D721Med (cell line): Measurements from ENCODE around the gene PRRX1.

Source experiments
- DNase-seq: peaks from one replicate; pipeline ENCODE4 v3.0.0; 2011; ENCODE audit warnings: low spot score; ENCODE audit not compliant: insufficient read length
- FAIRE-seq: peaks from 2 replicates; lab custom pipeline; 2011; peaks lifted over from hg19 to GRCh38; lab: Jason Lieb, UNC
- TF ChIP-seq, protein P1 (sequence below): IDR thresholded peaks from 2 replicates; pipeline ENCODE4 v1.5.1; 2012; ENCODE audit warnings: mild to moderate bottlenecking, control low read depth; ENCODE audit not compliant: insufficient read depth; ENCODE audit errors: missing control alignments

Gene PRRX1

DNA sequence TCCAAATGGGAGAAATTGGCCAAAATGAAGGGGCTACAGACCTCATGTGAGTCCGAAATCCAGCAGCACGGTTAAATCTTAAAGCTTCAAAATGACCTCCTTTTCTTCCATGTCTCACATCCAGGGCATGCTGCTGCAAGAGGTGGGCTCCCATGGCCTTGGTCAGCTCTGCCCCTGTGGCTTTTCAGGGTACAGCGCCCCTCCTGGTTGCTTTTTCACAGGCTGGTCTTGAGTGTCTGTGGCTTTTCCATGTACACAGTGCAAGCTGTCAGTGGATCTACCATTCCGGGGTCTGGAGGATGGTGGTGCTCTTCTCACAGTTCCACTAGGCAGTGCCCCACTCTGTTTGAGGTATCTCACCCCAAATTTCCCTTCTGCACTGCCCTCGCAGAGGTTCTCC, 78.7 kb downstream of the PRRX1 start:
- no peak for FAIRE-seq
- TF ChIP-seq, protein P1, sequence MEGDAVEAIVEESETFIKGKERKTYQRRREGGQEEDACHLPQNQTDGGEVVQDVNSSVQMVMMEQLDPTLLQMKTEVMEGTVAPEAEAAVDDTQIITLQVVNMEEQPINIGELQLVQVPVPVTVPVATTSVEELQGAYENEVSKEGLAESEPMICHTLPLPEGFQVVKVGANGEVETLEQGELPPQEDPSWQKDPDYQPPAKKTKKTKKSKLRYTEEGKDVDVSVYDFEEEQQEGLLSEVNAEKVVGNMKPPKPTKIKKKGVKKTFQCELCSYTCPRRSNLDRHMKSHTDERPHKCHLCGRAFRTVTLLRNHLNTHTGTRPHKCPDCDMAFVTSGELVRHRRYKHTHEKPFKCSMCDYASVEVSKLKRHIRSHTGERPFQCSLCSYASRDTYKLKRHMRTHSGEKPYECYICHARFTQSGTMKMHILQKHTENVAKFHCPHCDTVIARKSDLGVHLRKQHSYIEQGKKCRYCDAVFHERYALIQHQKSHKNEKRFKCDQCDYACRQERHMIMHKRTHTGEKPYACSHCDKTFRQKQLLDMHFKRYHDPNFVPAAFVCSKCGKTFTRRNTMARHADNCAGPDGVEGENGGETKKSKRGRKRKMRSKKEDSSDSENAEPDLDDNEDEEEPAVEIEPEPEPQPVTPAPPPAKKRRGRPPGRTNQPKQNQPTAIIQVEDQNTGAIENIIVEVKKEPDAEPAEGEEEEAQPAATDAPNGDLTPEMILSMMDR: no peak

DNA sequence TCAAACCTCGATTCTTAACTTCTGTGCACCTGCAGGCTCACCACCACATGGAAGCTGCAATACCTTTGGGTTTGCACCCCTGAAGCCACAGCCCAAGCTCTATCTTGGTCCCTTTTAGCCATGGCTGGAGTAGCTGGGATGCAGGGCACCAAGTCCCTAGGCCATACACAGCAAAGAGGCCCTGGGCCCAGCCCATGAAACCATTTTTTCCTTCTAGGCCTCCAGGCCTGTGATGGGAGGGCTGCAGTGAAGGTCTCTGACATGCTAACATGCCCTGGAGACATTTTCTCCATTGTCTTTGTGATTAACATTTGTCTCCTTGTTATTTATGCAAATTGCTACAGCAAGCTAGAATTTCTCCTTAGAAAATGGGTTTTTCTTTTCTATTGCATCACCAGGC, 79.2 kb downstream of the PRRX1 start:
- TF ChIP-seq, protein P1: no peak
- DNase-seq (no peak), FAIRE-seq (no peak)

More for the DNA sequence above, 78.7 kb downstream of the PRRX1 start:
- DNase-seq: no peak

DNA sequence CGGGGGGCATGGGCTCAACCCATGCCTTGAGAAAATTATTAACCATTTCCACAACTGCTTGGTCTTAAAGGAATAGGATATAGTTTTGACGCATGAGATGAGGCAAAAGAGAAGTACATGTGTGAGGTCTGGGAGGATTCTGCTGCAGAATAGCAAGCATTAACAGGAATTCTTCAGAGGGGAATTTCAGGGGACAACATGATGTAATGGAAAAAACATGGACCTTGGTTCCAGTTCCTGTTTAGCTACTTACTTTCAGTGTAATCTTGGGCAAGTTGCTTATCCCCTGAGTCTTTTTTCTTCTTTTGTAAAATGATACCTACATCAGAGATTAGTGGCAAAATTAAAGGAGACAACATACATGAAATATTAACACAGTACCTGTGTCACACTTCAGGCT, 85.6 kb downstream of the PRRX1 start:
- DNase-seq: no peak
- TF ChIP-seq, protein P1: no peak
- peak; percentile 78 for FAIRE-seq

DNA sequence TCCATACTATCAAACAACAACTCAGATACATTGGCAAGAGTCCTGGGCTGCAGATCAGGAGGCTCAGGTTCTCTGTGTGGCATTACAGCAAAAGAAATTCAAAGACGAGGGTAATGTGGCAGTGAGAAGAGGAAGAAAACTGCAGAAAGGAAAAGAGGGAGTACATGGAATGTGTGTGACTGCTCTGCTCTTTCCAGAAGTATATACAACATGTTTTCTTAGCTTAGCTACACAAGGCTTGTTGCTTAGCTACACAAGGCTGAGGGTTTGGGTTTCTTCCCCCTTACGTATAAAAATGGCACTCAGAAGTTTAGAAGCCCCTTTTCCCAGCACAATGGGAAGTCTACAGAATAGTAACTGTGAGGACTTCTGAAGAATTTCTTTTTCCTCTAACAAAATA, 86.0 kb downstream of the PRRX1 start:
- FAIRE-seq (peak; percentile 58), DNase-seq (no peak)
- TF ChIP-seq, protein P1: no peak

DNA sequence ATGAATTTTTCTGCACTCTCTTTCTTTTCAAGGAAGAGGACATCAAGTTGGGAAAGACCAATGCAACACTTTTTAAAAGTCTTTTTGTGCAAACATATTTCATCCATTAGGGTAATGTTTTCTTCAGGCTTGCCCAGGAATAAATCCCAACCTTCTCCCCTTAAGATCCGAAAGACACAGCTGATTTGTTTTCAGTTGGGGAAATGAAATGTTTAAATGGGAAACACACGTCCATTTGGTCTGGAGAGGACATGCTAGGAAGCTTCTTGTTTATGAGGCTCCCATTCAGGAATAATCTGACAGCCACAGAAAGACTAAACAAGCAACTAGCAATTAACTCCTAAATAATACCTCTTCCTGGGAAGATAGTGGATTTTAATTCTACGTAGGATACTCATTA, 91.9 kb downstream of the PRRX1 start:
- TF ChIP-seq, protein P1: no peak
- FAIRE-seq: peak; percentile 80

DNA sequence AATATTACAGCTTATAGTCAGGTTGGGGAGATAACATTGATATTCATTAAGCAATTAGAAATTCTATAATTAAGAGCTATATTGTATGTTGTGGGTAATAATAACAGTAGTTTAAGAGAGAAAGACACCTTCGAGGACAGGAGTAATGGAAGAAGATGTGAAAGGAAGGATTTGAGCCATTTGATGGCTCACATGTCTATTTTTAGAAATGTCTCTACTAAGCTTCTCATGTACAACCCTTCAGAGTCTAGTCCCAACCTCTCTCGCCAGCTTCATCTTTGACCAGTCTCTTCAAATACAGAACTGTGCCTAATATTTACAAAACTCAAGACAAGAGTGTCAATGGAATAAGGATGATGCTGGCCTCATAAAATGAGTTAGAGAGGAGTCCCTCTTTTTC, 95.1 kb downstream of the PRRX1 start:
- peak; percentile 29 for FAIRE-seq
- DNase-seq: no peak
- TF ChIP-seq, protein P1: no peak

More for the DNA sequence above, 91.9 kb downstream of the PRRX1 start:
- no peak for DNase-seq

DNA sequence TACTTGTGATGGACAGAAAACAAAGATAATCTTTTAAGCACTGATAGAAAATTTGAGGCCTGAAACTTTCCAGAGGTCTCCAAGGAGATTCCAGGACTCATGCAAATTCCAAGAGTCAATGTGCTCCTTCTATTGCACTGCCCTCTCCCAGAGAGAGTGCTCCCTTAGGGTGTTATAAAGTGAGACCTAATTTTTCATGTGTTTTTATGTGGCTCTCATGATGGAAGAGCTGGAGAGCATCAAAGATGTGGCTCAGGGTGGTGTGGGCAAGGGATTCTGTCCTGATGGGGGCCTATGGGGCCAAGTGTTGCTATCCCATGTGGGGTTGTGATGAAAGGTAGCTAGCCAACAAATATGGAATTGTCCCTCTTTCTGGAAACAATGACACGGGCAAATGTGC, 101.3 kb downstream of the PRRX1 start:
- peak; percentile 6 for FAIRE-seq
- TF ChIP-seq, protein P1: no peak
- DNase-seq: no peak
